ENCODE data around the gene CLBA1.
"Not testable (repeated sequence)": the region's sequence is repeated elsewhere in the genome, so short reads cannot be mapped to it uniquely, and the experiment has no call there.

GRCh38 chr14:104951863-104952657 is 33.5 kb upstream of the CLBA1 start:
- TF ChIP-seq POLR2AphosphoS5 (IDR thresholded peaks at IDR 0.05; ENCODE audit: borderline replicate concordance, low read depth, low read length); EZH2 (IDR thresholded peaks at IDR 0.05); FOXP2 (optimal IDR thresholded peaks at IDR 0.05; ENCODE audit: control extremely low read depth, extremely low read length, insufficient read depth): not testable (repeated sequence)

All from SK-N-MC (cell line).